ENCODE data around the gene UBXN6. TPM values are rescaled to one million over a fixed set of nuclear protein-coding genes. Genes with fewer than 3 reads are reported as not detected.

UBXN6 gene
- total RNA-seq, 1 donor from 2014 or later: 560 TPM

- Histone ChIP-seq H3K4me1 (peaks cover 0 to 4% of the 10 kb centered on the region in 2 donors), H3K36me3 (no peaks in the 10 kb centered on the region), H3K9me3 (no peaks in the 10 kb centered on the region), H3K27me3 (no peaks in the 10 kb centered on the region), H3K27ac (peak overlapping the region in 1 of 2 donors; percentile 4), H3K4me3 (no peak overlapping the region)
- no peak for DNase-seq (ENCODE audit: low spot score in 2 of 2)
- intact Hi-C loops (cut with DNase I): no loop called here
- no peak for TF ChIP-seq CTCF (IDR thresholded peaks at IDR 0.05)
Observed at GRCh38 chr19:4414800-4415321, 42.7 kb downstream of the UBXN6 start.

GRCh38 chr19:4414144-4414799 is 43.3 kb downstream of the UBXN6 start:
- Histone ChIP-seq H3K4me1 (peaks cover 0 to 4% of the 10 kb centered on the region in 2 donors), H3K9me3 (no peaks in the 10 kb centered on the region), H3K36me3 (peaks cover 0 to 3% of the 10 kb centered on the region in 2 donors), H3K4me3 (no peak overlapping the region), H3K27ac (no peak overlapping the region), H3K27me3 (no peaks in the 10 kb centered on the region)
- intact Hi-C loops (cut with DNase I): no loop called here
- TF ChIP-seq CTCF (IDR thresholded peaks at IDR 0.05): no peak
- no peak for DNase-seq (ENCODE audit: low spot score in 2 of 2)

DNA sequence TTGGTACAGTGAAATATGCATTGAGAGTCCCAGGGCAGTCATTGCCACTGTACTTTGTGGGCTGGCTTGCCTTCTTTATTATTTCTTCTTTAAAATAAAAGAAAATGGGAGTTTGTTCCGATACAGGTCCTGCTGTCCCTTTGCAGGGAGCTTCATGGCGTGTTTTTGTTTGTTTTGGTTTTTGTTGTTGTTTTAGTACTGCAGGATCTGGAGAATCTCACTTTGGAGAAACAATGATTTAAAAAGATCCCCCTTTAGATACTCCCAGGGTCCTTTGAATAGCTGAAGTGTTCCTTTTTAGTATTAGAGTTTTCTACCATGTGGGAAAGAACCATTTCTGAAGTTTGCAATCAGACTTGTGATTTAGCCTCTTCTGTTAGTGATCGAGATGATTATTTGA is 44.0 kb downstream of the UBXN6 start:
- H3K9me3 ChIP-seq: no peaks in the 10 kb centered on the region
- H3K27me3 ChIP-seq: no peaks in the 10 kb centered on the region
- no peak overlapping the region for H3K27ac ChIP-seq
- H3K4me1 ChIP-seq: peaks cover 0 to 4% of the 10 kb centered on the region in 2 donors
- peaks cover 0 to 3% of the 10 kb centered on the region in 2 donors for H3K36me3 ChIP-seq
- no peak for TF ChIP-seq CTCF (IDR thresholded peaks at IDR 0.05)
- no peak for DNase-seq (ENCODE audit: low spot score in 2 of 2)
- intact Hi-C loops (cut with DNase I): no loop called here
- no peak overlapping the region for H3K4me3 ChIP-seq

DNA sequence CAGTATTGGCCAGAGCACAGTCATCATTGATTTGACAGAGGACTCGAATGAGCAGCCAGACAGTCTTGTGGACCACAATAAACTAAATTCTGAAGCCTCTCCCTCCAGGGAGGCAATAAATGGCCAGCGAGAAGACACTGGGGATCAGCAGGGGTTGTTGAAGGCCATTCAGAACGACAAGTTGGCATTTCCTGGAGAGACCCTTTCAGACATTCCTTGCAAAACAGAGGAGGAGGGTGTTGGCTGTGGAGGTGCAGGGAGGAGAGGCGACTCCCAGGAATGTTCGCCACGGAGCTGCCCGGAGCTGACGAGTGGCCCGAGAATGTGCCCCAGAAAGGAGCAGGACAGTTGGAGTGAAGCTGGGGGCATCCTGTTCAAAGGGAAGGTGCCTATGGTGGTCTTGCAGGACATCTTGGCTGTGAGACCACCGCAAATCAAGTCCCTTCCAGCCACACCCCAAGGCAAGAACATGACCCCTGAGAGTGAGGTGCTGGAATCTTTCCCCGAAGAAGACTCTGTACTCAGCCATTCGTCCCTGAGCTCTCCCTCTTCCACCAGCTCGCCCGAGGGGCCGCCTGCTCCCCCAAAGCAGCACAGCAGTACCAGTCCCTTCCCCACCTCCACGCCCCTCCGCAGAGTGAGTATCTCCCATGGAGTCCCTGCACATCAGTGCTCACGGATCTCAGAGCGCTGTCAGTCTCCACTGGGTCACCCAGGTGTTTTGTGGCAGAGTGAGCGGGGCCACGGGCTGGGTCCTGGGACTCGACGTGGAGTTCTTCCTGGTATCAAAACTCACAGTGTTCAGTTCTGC is 48.3 kb downstream of the UBXN6 start:
- Histone ChIP-seq H3K9me3 (no peaks in the 10 kb centered on the region), H3K4me1 (no peaks in the 10 kb centered on the region), H3K27ac (no peak overlapping the region), H3K27me3 (no peaks in the 10 kb centered on the region), H3K4me3 (no peak overlapping the region), H3K36me3 (peaks cover 0 to 3% of the 10 kb centered on the region in 2 donors)
- DNase-seq (ENCODE audit: low spot score in 2 of 2): no peak
- no peak for TF ChIP-seq CTCF (IDR thresholded peaks at IDR 0.05)
- intact Hi-C loops (cut with DNase I): no loop called here

DNA sequence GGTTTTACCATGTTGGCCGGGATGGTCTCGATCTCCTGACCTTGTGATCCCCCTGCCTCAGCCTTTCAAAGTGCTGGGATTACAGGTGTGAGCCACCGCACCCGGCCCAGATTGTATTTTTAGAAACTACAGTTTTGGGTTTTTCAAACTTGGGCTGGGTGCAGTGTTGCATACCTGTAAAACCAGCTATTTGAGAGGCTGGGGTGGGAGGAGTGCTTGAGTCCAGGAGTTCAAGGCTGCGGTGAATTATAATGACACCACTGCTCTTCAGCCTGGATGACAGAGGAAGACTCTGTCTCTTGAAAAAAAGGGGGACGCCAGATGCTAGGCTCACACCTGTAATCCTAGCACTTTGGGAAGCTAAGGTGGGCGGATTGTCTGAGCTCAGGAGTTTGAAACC is 51.0 kb downstream of the UBXN6 start:
- Histone ChIP-seq H3K4me3 (no peak overlapping the region), H3K9me3 (no peaks in the 10 kb centered on the region), H3K36me3 (peaks cover 0 to 3% of the 10 kb centered on the region in 2 donors), H3K27me3 (no peaks in the 10 kb centered on the region), H3K4me1 (peaks cover 4 to 9% of the 10 kb centered on the region in 2 donors), H3K27ac (no peak overlapping the region)
- no peak for DNase-seq (ENCODE audit: low spot score in 2 of 2)
- intact Hi-C loops (cut with DNase I): no loop called here
- TF ChIP-seq CTCF (IDR thresholded peaks at IDR 0.05): no peak

Data from ascending aorta (tissue), 2 donors.